PFSK-1 (cell line): ENCODE data around the gene CUBN.

ENCODE experiments used
- FOXP2 ChIP-seq: optimal IDR thresholded peaks from 2 replicates; pipeline ENCODE3; 2011; ENCODE audit warnings: borderline replicate concordance, control low read depth, inconsistent platforms; ENCODE audit not compliant: insufficient read depth; ENCODE audit errors: extremely low read length, extremely low read depth
- POLR2AphosphoS5 ChIP-seq: IDR thresholded peaks from 2 replicates; pipeline ENCODE4 v1.6.1; 2012; ENCODE audit warnings: low read depth, mild to moderate bottlenecking, control low read depth, low read length, moderate library complexity
- SIN3A ChIP-seq: IDR thresholded peaks from 2 replicates; pipeline ENCODE4 v1.6.1; 2012; ENCODE audit warnings: mild to moderate bottlenecking, low read length, moderate library complexity, borderline replicate concordance; ENCODE audit not compliant: insufficient read depth
- TAF1 ChIP-seq: IDR thresholded peaks from 2 replicates; pipeline ENCODE4 v1.6.1; 2012; ENCODE audit warnings: low read length, control low read depth, borderline replicate concordance; ENCODE audit not compliant: insufficient read depth

GRCh38 chr10:17022896-17023295, 106.7 kb downstream of the CUBN start:
- TF ChIP-seq SIN3A, result no peak
- no peak for TF ChIP-seq TAF1
- TF ChIP-seq FOXP2, result no peak
- no peak for TF ChIP-seq POLR2AphosphoS5
